ENCODE data around the gene MTX3.

GRCh38 chr5:80008995-80009765, 18.1 kb upstream of the MTX3 start:
- TF ChIP-seq MAX (IDR thresholded peaks at IDR 0.05; ENCODE audit: low read depth) (no peak), EZH2phosphoT487 (IDR thresholded peaks at IDR 0.05; ENCODE audit: borderline replicate concordance, low read depth) (no peak), TAF1 (IDR thresholded peaks at IDR 0.05; ENCODE audit: borderline replicate concordance, low read depth, low read length) (no peak), MXI1 (IDR thresholded peaks at IDR 0.05; ENCODE audit: low read depth, low read length) (no peak), RXRA (IDR thresholded peaks at IDR 0.05; ENCODE audit: borderline replicate concordance, low read depth) (no peak), ELF1 (IDR thresholded peaks at IDR 0.05) (no peak), RAD21 (IDR thresholded peaks at IDR 0.05; ENCODE audit: low read length) (no peak), TCF12 (IDR thresholded peaks at IDR 0.05) (no peak), JUND (IDR thresholded peaks at IDR 0.05) (no peak), POLR2AphosphoS5 (IDR thresholded peaks at IDR 0.05; ENCODE audit: low read depth, low read length) (no peak), GATA2 (CRISPR knock-in tag; IDR thresholded peaks at IDR 0.05) (no peak), CHD2 (IDR thresholded peaks at IDR 0.05; ENCODE audit: low read length, partially characterized antibody) (no peak), PBX3 (IDR thresholded peaks at IDR 0.05) (no peak)
- TF ChIP-seq, protein P1, sequence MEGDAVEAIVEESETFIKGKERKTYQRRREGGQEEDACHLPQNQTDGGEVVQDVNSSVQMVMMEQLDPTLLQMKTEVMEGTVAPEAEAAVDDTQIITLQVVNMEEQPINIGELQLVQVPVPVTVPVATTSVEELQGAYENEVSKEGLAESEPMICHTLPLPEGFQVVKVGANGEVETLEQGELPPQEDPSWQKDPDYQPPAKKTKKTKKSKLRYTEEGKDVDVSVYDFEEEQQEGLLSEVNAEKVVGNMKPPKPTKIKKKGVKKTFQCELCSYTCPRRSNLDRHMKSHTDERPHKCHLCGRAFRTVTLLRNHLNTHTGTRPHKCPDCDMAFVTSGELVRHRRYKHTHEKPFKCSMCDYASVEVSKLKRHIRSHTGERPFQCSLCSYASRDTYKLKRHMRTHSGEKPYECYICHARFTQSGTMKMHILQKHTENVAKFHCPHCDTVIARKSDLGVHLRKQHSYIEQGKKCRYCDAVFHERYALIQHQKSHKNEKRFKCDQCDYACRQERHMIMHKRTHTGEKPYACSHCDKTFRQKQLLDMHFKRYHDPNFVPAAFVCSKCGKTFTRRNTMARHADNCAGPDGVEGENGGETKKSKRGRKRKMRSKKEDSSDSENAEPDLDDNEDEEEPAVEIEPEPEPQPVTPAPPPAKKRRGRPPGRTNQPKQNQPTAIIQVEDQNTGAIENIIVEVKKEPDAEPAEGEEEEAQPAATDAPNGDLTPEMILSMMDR (IDR thresholded peaks at IDR 0.05): no peak

Data from SK-N-SH (cell line).